SK-N-SH (cell line): Measurements from ENCODE around the gene SPAG6. TPM values are rescaled to one million over a fixed set of nuclear protein-coding genes. Genes with fewer than 3 reads are reported as not detected.
A peak's percentile ranks its signal among the peaks of the same experiment; 100 is the strongest.

Experiments
- CTCF ChIA-PET: fragments of 300-600, 350-600 bp; formaldehyde crosslinking; extraction: SDS; loops from one replicate; lab custom pipeline; 2021; lab: Yijun Ruan, JAX
- POLR2A ChIA-PET: fragments of 350-600 bp; sonication (Branson Sonifier 250); formaldehyde crosslinking; extraction: SDS; loops from one replicate; lab custom pipeline; 2020; ENCODE audit warnings: antibody characterized with exemption, inconsistent platforms; lab: Yijun Ruan, JAX
- DNase-seq: peaks from one replicate; pipeline ENCODE4 v3.0.0; 2012
- H2AFZ ChIP-seq: fragments of 200-600 bp; sonication (generic); 2 replicates; pipeline ENCODE4 v1.8.1; 2016; ENCODE audit warnings: antibody characterized with exemption, mild to moderate bottlenecking, low read depth
- H3F3A ChIP-seq: fragments of 200-600 bp; sonication (generic); replicated peaks from 2 replicates; pipeline ENCODE3; 2016; ENCODE audit warnings: antibody characterized with exemption, mild to moderate bottlenecking; ENCODE audit not compliant: insufficient read depth
- H3K27ac ChIP-seq, 2 experiments: fragments of 200-500 bp in 1 of 2; fragments of 200-600 bp in 1 of 2; sonication (Bioruptor generic) in 1 of 2; sonication (generic), shearing (Covaris generic) in 1 of 2; 2 replicates each; pipeline versions ENCODE4 v1.5.1 to v1.6.1; 2014 to 2016; ENCODE audit warnings: low read depth in 2 of 2, inconsistent platforms in 1 of 2, low read length in 1 of 2, mild to moderate bottlenecking in 1 of 2, mixed read lengths in 1 of 2
- H3K27me3 ChIP-seq: fragments of 200-600 bp; sonication (generic), shearing (Covaris generic); 2 replicates; pipeline ENCODE4 v1.6.1; 2016; ENCODE audit warnings: mixed run types; ENCODE audit not compliant: insufficient read depth
- H3K36me3 ChIP-seq, 2 experiments: fragments of 200-500 bp in 1 of 2; fragments of 200-600 bp in 1 of 2; sonication (Bioruptor generic) in 1 of 2; sonication (generic) in 1 of 2; replicated peaks in 1 of 2; 2 replicates each; pipeline versions ENCODE3 to v1.5.1; 2014 to 2016; ENCODE audit warnings: low read length in 1 of 2, mild to moderate bottlenecking in 1 of 2; ENCODE audit not compliant: insufficient read depth in 2 of 2, control insufficient read depth in 1 of 2
- H3K4me1 ChIP-seq, 2 experiments: fragments of 200-500 bp in 1 of 2; fragments of 200-600 bp in 1 of 2; sonication (Bioruptor generic) in 1 of 2; sonication (generic), shearing (Covaris generic) in 1 of 2; 2 replicates each; pipeline versions ENCODE4 v1.5.1 to v1.6.1; 2014 to 2016; ENCODE audit warnings: low read depth in 1 of 2, low read length in 1 of 2, mixed run types in 1 of 2; ENCODE audit not compliant: insufficient read depth in 2 of 2, control insufficient read depth in 1 of 2
- H3K4me2 ChIP-seq: fragments of 200-600 bp; sonication (generic), shearing (Covaris generic); 2 replicates; pipeline ENCODE4 v1.6.1; 2017; ENCODE audit warnings: mixed run types
- H3K4me3 ChIP-seq, 2 experiments: fragments of 200-500 bp in 1 of 2; fragments of 200-600 bp in 1 of 2; sonication (Bioruptor generic) in 1 of 2; sonication (generic), shearing (Covaris generic) in 1 of 2; 2 replicates each; pipeline versions ENCODE4 v1.5.1 to v1.8.1; 2014 to 2016; ENCODE audit warnings: low read depth in 2 of 2, inconsistent platforms in 1 of 2, low read length in 1 of 2, mild to moderate bottlenecking in 1 of 2, mixed read lengths in 1 of 2, moderate library complexity in 1 of 2
- H3K79me2 ChIP-seq: fragments of 200-600 bp; sonication (generic); 2 replicates; pipeline ENCODE4 v1.8.1; 2017; ENCODE audit warnings: mild to moderate bottlenecking; ENCODE audit not compliant: insufficient read depth
- H3K9ac ChIP-seq: fragments of 200-600 bp; sonication (generic); 2 replicates; pipeline ENCODE4 v1.6.1; 2017; ENCODE audit warnings: mixed run types
- H3K9me2 ChIP-seq: fragments of 200-600 bp; sonication (generic); 2 replicates; pipeline ENCODE4 v1.6.1; 2017; ENCODE audit warnings: mixed run types
- H3K9me3 ChIP-seq: fragments of 200-600 bp; sonication (generic); 2 replicates; pipeline ENCODE4 v1.6.1; 2017; ENCODE audit warnings: mixed run types, mild to moderate bottlenecking, moderate library complexity
- H4K20me1 ChIP-seq: fragments of 200-600 bp; sonication (generic); 2 replicates; pipeline ENCODE4 v1.6.1; 2017; ENCODE audit warnings: mild to moderate bottlenecking, mixed run types; ENCODE audit not compliant: insufficient read depth
- GABPA ChIP-seq: IDR thresholded peaks from 2 replicates; pipeline ENCODE4 v1.4.0; 2012; ENCODE audit warnings: low read depth, mild to moderate bottlenecking
- MXI1 ChIP-seq: IDR thresholded peaks from 2 replicates; pipeline ENCODE4 v1.6.1; 2012; ENCODE audit warnings: mild to moderate bottlenecking, low read depth, low read length, improper control_type of control experiment
- NFIC ChIP-seq: IDR thresholded peaks from 2 replicates; pipeline ENCODE4 v1.4.0; 2012; ENCODE audit warnings: borderline replicate concordance
- RAD21 ChIP-seq: IDR thresholded peaks from 2 replicates; pipeline ENCODE4 v1.6.1; 2012; ENCODE audit warnings: mild to moderate bottlenecking, low read length
- RCOR1 ChIP-seq: fragments of 150-350 bp; IDR thresholded peaks from 2 replicates; pipeline ENCODE4 v1.6.1; 2017; ENCODE audit warnings: antibody characterized with exemption, low read length
- RFX5 ChIP-seq: IDR thresholded peaks from 2 replicates; pipeline ENCODE4 v1.6.1; 2012; ENCODE audit warnings: mild to moderate bottlenecking, improper control_type of control experiment, low read length
- SIN3A ChIP-seq: IDR thresholded peaks from 2 replicates; pipeline ENCODE4 v1.6.1; 2012; ENCODE audit warnings: low read depth, mild to moderate bottlenecking, low read length, moderate library complexity, borderline replicate concordance
- WGBS: methylation state at CpG from one replicate; pipeline ENCODE4 v1.1.6; 2017; ENCODE audit warnings: low lambda C conversion rate; 5-methylcytosine and 5-hydroxymethylcytosine counted together
- polyA plus RNA-seq, 3 experiments: library from polyadenylated mRNA; depleted of rRNA; stranded (reverse); fragments of >200 nt; gene quantifications; 2 replicates each; pipeline ENCODE4 v1.2.3, GENCODE V29; 2012
- TF ChIP-seq, protein P1 (sequence below): IDR thresholded peaks from 2 replicates; pipeline ENCODE4 v1.4.0; 2012; ENCODE audit warnings: low read depth
- TF ChIP-seq, protein P2 (sequence below): IDR thresholded peaks from 2 replicates; pipeline ENCODE4 v1.4.0; 2012; ENCODE audit warnings: low read depth, borderline replicate concordance

Gene SPAG6
- polyA plus RNA-seq (2012; rRNA removed): 0.54 and 0.77 TPM in 2 replicates
- polyA plus RNA-seq (2012; cell fraction: cytosol; rRNA removed): 0.89 and 1.1 TPM in 2 replicates
- 0.94 and 0.97 TPM in 2 replicates for polyA plus RNA-seq (2012; cell fraction: nucleus; rRNA removed)

DNA sequence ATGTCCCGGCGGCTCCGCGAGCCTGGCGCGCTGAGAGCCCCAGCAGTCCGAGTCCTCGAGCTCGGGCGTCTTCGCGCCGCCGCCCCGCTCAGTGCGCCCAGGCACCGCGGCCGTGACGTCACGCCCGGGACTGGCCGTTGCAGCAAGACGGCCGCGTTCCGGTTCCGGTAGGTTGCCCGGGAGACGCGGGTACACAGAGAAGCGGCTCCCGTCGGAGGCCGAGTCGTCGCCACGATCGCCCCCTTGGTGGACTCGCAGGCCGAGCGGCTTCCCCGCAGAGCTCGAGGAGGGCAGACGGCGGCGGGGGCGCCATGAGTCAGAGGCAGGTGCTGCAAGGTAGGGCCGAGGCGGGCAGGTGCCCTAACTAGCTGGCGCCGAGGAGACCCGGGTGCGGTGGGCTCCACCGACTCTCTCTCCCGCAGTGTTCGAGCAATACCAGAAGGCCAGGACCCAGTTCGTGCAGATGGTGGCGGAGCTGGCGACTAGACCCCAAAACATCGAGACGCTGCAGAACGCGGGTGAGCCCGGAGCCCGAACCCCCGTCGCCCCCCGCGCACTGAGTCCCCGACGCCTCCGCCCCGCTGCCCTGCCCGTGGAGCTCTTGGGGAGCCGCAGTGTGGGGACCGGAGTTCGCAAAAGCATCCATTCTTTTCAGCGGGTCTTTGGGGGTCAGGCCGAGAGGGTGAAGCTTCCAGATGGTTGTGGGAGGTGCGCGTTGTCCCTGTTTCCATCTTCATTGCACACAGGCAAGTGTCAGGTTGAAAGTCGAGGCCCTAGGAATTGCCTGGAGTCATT is at the start of gene SPAG6:
Gene SPAG6, plus strand, starts transcription at position 196 of the 795 bp plus-strand sequence. Its CDS starts 116 bp downstream, at position 312.
- DNase-seq: peak; percentile 84
- WGBS: 11% methylated on average over 19 of the region's 83 CpGs
- peaks cover 33% of the 10 kb centered on the region for H3K27me3 ChIP-seq

DNA sequence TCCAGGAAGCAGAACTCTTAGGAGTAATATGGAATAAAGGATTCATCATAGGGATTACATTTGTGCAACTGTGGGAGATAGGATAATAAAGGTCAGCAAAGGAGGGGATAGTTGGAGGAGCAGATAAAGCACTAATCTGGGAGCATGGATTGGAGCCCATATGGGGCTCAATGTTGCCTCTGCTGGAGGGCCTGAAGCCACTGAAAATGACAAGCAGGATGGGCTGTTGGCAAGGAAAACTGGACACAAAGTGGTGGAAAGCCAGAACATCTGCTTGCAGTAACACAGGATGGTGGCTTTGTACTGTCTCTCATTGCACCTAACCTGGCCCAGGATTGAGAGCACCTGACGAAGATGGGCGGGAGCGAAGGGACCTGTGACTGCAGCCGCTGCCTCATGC is 44.1 kb upstream of the SPAG6 start:
- TF ChIP-seq RFX5 (no peak), SIN3A (no peak), NFIC (no peak)
- TF ChIP-seq, protein P1, sequence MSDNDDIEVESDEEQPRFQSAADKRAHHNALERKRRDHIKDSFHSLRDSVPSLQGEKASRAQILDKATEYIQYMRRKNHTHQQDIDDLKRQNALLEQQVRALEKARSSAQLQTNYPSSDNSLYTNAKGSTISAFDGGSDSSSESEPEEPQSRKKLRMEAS: no peak
- TF ChIP-seq, protein P2, sequence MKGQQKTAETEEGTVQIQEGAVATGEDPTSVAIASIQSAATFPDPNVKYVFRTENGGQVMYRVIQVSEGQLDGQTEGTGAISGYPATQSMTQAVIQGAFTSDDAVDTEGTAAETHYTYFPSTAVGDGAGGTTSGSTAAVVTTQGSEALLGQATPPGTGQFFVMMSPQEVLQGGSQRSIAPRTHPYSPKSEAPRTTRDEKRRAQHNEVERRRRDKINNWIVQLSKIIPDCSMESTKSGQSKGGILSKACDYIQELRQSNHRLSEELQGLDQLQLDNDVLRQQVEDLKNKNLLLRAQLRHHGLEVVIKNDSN: no peak
- H3K9me2 ChIP-seq: no peaks in the 10 kb centered on the region
- no peaks in the 10 kb centered on the region for H3K27me3 ChIP-seq
- no peaks in the 10 kb centered on the region for H3K36me3 ChIP-seq
- H3K27ac ChIP-seq: no peak overlapping the region
- no peaks in the 10 kb centered on the region for H3K4me1 ChIP-seq
- no peaks in the 10 kb centered on the region for H3K79me2 ChIP-seq
- 80% methylated on average over 4 of the region's 4 CpGs for WGBS
- no peak for DNase-seq
- ChIA-PET CTCF (interaction anchor here (0.6 kb wide), 1 partner anchor 25 kb away, joined by 3 read pairs; no protein-coding TSS in a partner anchor), POLR2A (no interaction called here)
- H3K4me2 ChIP-seq: no peak overlapping the region
- H3K9ac ChIP-seq: no peak overlapping the region
- no peak overlapping the region for H3K4me3 ChIP-seq
- no peaks in the 10 kb centered on the region for H3F3A ChIP-seq
- no peaks in the 10 kb centered on the region for H4K20me1 ChIP-seq
- H3K9me3 ChIP-seq: 0 out of 2 replicates have a peak, but pooled peaks cover 3% of the 10 kb centered on the region
- no peak overlapping the region for H2AFZ ChIP-seq

More for the DNA sequence above, at the start of gene SPAG6:
- Histone ChIP-seq H3K9me3 (no peaks in the 10 kb centered on the region), H3K4me1 (peaks cover 0 to 11% of the 10 kb centered on the region in 2 experiments; a peak in 1 of 4 replicates), H3K9ac (no peak within 1 kb of the TSS), H3K27ac (no peak within 1 kb of the TSS), H3K79me2 (no peaks in the 10 kb centered on the region), H3F3A (no peaks in the 10 kb centered on the region), H2AFZ (peak within 1 kb of the TSS; percentile 75), H3K36me3 (no peaks in the 10 kb centered on the region), H4K20me1 (no peaks in the 10 kb centered on the region), H3K4me3 (peak within 1 kb of the TSS; percentile 43 to 51), H3K4me2 (peak within 1 kb of the TSS; percentile 54; the same call in 1 of the 2 replicates), H3K9me2 (no peaks in the 10 kb centered on the region)
- ChIA-PET CTCF (interaction anchor here (0.6 to 1.7 kb wide), 3 partner anchors 9 to 1222 kb away, joined by 3 read pairs; no protein-coding TSS in a partner anchor), POLR2A (interaction anchor here (0.7 to 0.9 kb wide), 2 partner anchors 23 to 30 kb away, joined by 3 read pairs; partner anchors contain the start of gene COMMD3)
- TF ChIP-seq, protein P1: 0 out of 2 replicates have a peak, but pooled peaks have one; percentile 68
- TF ChIP-seq MXI1 (0 out of 2 replicates have a peak, but pooled peaks have one; percentile 19), RAD21 (0 out of 2 replicates have a peak, but pooled peaks have one; percentile 2), RCOR1 (no peak), GABPA (peak; percentile 71)
- TF ChIP-seq, protein P2: no peak
